GM19240 (cell line): Measurements from ENCODE around the gene HDAC11.

Experiments used
- DNase-seq: peaks from one replicate; pipeline ENCODE4 v3.0.0; 2011; ENCODE audit warnings: low spot score; ENCODE audit not compliant: insufficient read length

The HDAC11 gene

GRCh38 chr3:13522236-13522635, 42.1 kb downstream of the HDAC11 start:
- DNase-seq, result no peak

- no peak for DNase-seq
These were observed 45.0 kb downstream of the HDAC11 start for GRCh38 chr3:13524979-13525669.

- no peak for DNase-seq
These were observed 45.9 kb downstream of the HDAC11 start for GRCh38 chr3:13525827-13526625.

GRCh38 chr3:13526626-13526949, 46.5 kb downstream of the HDAC11 start:
- no peak for DNase-seq

- no peak for DNase-seq
These were observed 48.2 kb downstream of the HDAC11 start for GRCh38 chr3:13528217-13528867.

- DNase-seq, result no peak
These were observed 49.3 kb downstream of the HDAC11 start for GRCh38 chr3:13529196-13530112.

- DNase-seq, result no peak
These were observed 50.3 kb downstream of the HDAC11 start for GRCh38 chr3:13530241-13531009.

- DNase-seq, result no peak
These were observed 52.0 kb downstream of the HDAC11 start for GRCh38 chr3:13532085-13532484.

- DNase-seq, result no peak
These were observed 52.5 kb downstream of the HDAC11 start for GRCh38 chr3:13532631-13533030.

- DNase-seq, result no peak
These were observed 53.8 kb downstream of the HDAC11 start for GRCh38 chr3:13533885-13534301.

- no peak for DNase-seq
These were observed 55.4 kb downstream of the HDAC11 start for GRCh38 chr3:13535526-13535875.

- no peak for DNase-seq
These were observed 55.8 kb downstream of the HDAC11 start for GRCh38 chr3:13535905-13536304.

- DNase-seq, result no peak
These were observed 56.3 kb downstream of the HDAC11 start for GRCh38 chr3:13536432-13536831.

- no peak for DNase-seq
These were observed 56.7 kb downstream of the HDAC11 start for GRCh38 chr3:13536832-13537231.

- DNase-seq, result no peak
These were observed 57.3 kb downstream of the HDAC11 start for GRCh38 chr3:13537244-13537908.

- DNase-seq, result no peak
These were observed 57.8 kb downstream of the HDAC11 start for GRCh38 chr3:13537909-13538296.

- no peak for DNase-seq
These were observed 58.6 kb downstream of the HDAC11 start for GRCh38 chr3:13538520-13539291.

GRCh38 chr3:13539292-13539638, 59.2 kb downstream of the HDAC11 start:
- DNase-seq, result no peak

GRCh38 chr3:13539671-13540070, 59.6 kb downstream of the HDAC11 start:
- DNase-seq, result no peak
